ENCODE measurements around the gene SMIM5. TPM values are rescaled to one million over a fixed set of nuclear protein-coding genes. Genes with fewer than 3 reads are reported as not detected.
A peak's percentile ranks its signal among the peaks of the same experiment; 100 is the strongest.

SMIM5 gene
- total RNA-seq, 2 donors from 2014 or later, result 0.27 to 0.28 TPM

- no peaks in the 10 kb centered on the region for H3K9me3 ChIP-seq
- H3K27me3 ChIP-seq (replicated peaks; ENCODE audit: insufficient read depth), result no peaks in the 10 kb centered on the region
- peaks cover 10 to 23% of the 10 kb centered on the region in 2 donors for H3K4me1 ChIP-seq (ENCODE audit: control insufficient read depth in 1 of 2, low read depth in 2 of 2)
- no peak overlapping the region for H3K27ac ChIP-seq
- H3K36me3 ChIP-seq, result peaks cover 17% of the 10 kb centered on the region
- TF ChIP-seq CTCF (IDR thresholded peaks at IDR 0.05), result no peak
- no peak for ATAC-seq (ENCODE audit: insufficient number of reproducible peaks, low FRiP score, low read depth)
- no peak for DNase-seq (ENCODE audit: low spot score)
- H3K4me3 ChIP-seq, result no peak overlapping the region
These were observed 1.9 kb upstream of the SMIM5 start for GRCh38 chr17:75631353-75631752.

GRCh38 chr17:75632428-75632827 is 806 bp upstream of the SMIM5 start:
- H3K4me1 ChIP-seq (ENCODE audit: control insufficient read depth in 1 of 2, low read depth in 2 of 2), result peaks cover 10 to 23% of the 10 kb centered on the region in 2 donors
- no peaks in the 10 kb centered on the region for H3K9me3 ChIP-seq
- H3K4me3 ChIP-seq, result no peak overlapping the region
- DNase-seq (ENCODE audit: low spot score) (no peak), ATAC-seq (ENCODE audit: insufficient number of reproducible peaks, low FRiP score, low read depth) (no peak)
- TF ChIP-seq CTCF (IDR thresholded peaks at IDR 0.05), result no peak
- H3K27ac ChIP-seq, result no peak overlapping the region
- H3K27me3 ChIP-seq (replicated peaks; ENCODE audit: insufficient read depth), result no peaks in the 10 kb centered on the region
- H3K36me3 ChIP-seq, result peaks cover 6% of the 10 kb centered on the region

- peak overlapping the region; percentile 64 to 71 for H3K27ac ChIP-seq
- H3K4me1 ChIP-seq (ENCODE audit: control insufficient read depth in 1 of 2, low read depth in 2 of 2), result peaks cover 10 to 23% of the 10 kb centered on the region in 2 donors
- H3K4me3 ChIP-seq, result peak overlapping the region; percentile 36
- H3K9me3 ChIP-seq, result no peaks in the 10 kb centered on the region
- ATAC-seq (ENCODE audit: insufficient number of reproducible peaks, low FRiP score, low read depth), result peak; percentile 65
- no peaks in the 10 kb centered on the region for H3K36me3 ChIP-seq
- peak; percentile 38 for DNase-seq (ENCODE audit: low spot score)
- peak; percentile 55 for TF ChIP-seq CTCF (IDR thresholded peaks at IDR 0.05)
- H3K27me3 ChIP-seq (replicated peaks; ENCODE audit: insufficient read depth), result no peaks in the 10 kb centered on the region
These were observed 497 bp downstream of the SMIM5 start for GRCh38 chr17:75633486-75634375.

GRCh38 chr17:75634376-75634740 is 1.1 kb downstream of the SMIM5 start:
- Histone ChIP-seq H3K4me1 (ENCODE audit: control insufficient read depth in 1 of 2, low read depth in 2 of 2) (peaks cover 10 to 23% of the 10 kb centered on the region in 2 donors), H3K9me3 (no peaks in the 10 kb centered on the region), H3K27me3 (replicated peaks; ENCODE audit: insufficient read depth) (no peaks in the 10 kb centered on the region), H3K4me3 (no peak overlapping the region), H3K27ac (no peak overlapping the region), H3K36me3 (no peaks in the 10 kb centered on the region)
- no peak for ATAC-seq (ENCODE audit: insufficient number of reproducible peaks, low FRiP score, low read depth)
- TF ChIP-seq CTCF (IDR thresholded peaks at IDR 0.05), result no peak
- DNase-seq (ENCODE audit: low spot score), result no peak

- no peaks in the 10 kb centered on the region for H3K9me3 ChIP-seq
- no peak overlapping the region for H3K4me3 ChIP-seq
- peaks cover 10 to 23% of the 10 kb centered on the region in 2 donors for H3K4me1 ChIP-seq (ENCODE audit: control insufficient read depth in 1 of 2, low read depth in 2 of 2)
- TF ChIP-seq CTCF (IDR thresholded peaks at IDR 0.05), result no peak
- no peaks in the 10 kb centered on the region for H3K36me3 ChIP-seq
- DNase-seq (ENCODE audit: low spot score) (no peak), ATAC-seq (ENCODE audit: insufficient number of reproducible peaks, low FRiP score, low read depth) (no peak)
- no peak overlapping the region for H3K27ac ChIP-seq
- no peaks in the 10 kb centered on the region for H3K27me3 ChIP-seq (replicated peaks; ENCODE audit: insufficient read depth)
These were observed 1.7 kb downstream of the SMIM5 start for GRCh38 chr17:75634754-75635609.

Data from thoracic aorta (tissue), 2 donors.